ENCODE results near the gene ITPR2.

Gene ITPR2

DNA sequence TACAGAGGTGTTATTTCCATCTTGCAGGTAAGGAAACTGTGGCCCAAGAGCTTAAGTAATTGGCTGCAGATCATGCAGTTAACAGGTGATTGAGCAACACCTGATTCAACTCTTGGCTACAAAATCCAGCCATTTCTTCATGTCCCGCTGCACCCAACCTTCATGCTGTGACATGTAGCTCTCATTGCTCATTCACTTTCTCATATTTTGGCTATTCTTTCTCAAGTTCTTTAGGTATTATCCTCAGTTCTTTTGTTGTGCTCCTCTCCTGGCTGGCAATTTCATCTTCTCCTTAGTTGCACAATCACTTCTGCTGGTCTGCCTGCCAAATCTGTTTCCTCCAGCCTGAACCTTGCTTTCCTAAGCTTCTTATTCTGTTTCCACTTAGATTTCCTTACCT is 336.8 kb downstream of the ITPR2 start:
- DNase-seq: no peak
- in situ Hi-C loops (cut with HindIII; ENCODE audit: low pct_ligation_motif_present, low pct_unique_long_range_greater_than_20kb, low sequenced_read_pairs): no loop called here

DNA sequence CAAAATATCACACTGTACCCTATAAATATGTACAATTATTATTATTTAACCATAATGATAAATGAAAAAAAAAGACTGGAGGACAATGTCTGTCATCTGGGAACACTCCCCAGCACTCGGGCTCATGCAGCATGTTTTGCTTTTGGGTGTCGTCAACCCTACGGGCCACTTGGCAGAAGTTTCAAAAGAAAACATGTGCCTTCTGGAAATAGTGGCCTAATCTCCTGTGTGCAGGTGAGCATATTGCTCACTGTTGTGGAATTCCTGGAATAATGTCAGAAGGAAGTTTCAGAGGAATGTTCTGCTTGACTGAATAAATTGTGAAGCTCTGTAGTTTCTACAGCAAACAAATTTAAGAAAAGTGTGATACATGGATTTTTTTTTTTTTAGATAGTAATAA is 339.3 kb downstream of the ITPR2 start:
- peak; percentile 48 for DNase-seq
- in situ Hi-C loops (cut with HindIII; ENCODE audit: low pct_ligation_motif_present, low pct_unique_long_range_greater_than_20kb, low sequenced_read_pairs): no loop called here

DNA sequence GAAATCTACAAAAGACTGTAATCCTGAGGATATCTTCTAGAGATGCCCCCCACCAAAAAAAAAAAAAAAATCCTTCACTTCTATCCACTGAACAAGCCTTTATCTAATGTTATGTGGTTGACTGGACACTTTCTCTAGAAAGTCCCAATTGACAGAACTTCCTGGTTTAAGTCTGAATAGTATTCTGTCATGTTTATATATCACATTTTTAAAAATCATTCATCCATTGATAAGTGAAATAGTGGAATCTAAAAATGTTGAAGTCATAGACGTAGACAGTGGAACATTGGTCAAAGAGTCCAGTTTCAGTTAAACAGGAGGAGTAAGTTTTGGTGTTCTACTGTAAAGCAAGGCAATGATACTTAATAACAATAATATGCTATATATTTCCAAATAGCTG is 340.6 kb downstream of the ITPR2 start:
- no peak for DNase-seq
- in situ Hi-C loops (cut with HindIII; ENCODE audit: low pct_ligation_motif_present, low pct_unique_long_range_greater_than_20kb, low sequenced_read_pairs): no loop called here

GRCh38 chr12:26489908-26490307 is 343.1 kb downstream of the ITPR2 start:
- DNase-seq: no peak
- in situ Hi-C loops (cut with HindIII; ENCODE audit: low pct_ligation_motif_present, low pct_unique_long_range_greater_than_20kb, low sequenced_read_pairs): no loop called here

- in situ Hi-C loops (cut with HindIII; ENCODE audit: low pct_ligation_motif_present, low pct_unique_long_range_greater_than_20kb, low sequenced_read_pairs): no loop called here
- no peak for DNase-seq
Measured at GRCh38 chr12:26488351-26488750, 344.6 kb downstream of the ITPR2 start.

GRCh38 chr12:26473291-26473690 is 359.7 kb downstream of the ITPR2 start:
- DNase-seq: peak; percentile 79
- in situ Hi-C loops (cut with HindIII; ENCODE audit: low pct_ligation_motif_present, low pct_unique_long_range_greater_than_20kb, low sequenced_read_pairs): no loop called here

- no peak for DNase-seq
- in situ Hi-C loops (cut with HindIII; ENCODE audit: low pct_ligation_motif_present, low pct_unique_long_range_greater_than_20kb, low sequenced_read_pairs): no loop called here
Measured at GRCh38 chr12:26471560-26471959, 361.4 kb downstream of the ITPR2 start.

DNA sequence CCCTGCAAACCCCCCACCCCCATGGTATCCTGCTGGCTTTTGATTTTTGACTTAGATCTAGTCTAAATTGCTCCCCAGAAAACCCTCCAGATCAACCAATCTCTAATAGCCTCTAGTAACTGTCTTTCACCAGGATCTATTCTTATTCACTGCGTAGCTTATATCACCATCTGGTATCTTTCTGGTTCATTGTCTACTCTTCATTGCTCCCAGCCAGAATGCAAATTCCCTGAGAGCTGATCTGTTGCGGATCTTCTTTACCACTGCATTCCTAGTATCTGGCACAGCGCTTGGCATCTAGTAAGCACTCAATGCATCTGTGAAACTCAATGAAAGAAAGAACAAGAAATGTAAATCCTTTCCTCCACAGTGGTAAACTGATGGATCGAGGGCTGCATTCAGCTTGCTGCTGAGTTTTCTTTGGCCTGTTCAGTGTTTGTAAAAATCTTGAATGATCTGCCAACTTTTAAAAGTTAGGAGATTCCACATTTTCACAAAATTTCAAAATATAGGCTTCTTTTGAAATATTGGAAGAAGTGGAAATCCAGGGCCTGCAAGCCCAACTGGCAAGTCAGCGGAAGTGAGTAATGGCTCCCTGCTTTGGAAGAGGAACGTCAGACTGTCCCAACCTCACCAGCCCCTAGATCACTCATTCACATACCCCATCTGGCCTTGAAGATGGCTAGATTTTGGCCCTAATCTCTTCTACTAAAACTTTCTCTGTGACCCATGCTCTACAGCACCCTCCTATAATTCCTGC is 363.4 kb downstream of the ITPR2 start:
- no peak for DNase-seq
- in situ Hi-C loops (cut with HindIII; ENCODE audit: low pct_ligation_motif_present, low pct_unique_long_range_greater_than_20kb, low sequenced_read_pairs): no loop called here

- DNase-seq: no peak
- in situ Hi-C loops (cut with HindIII; ENCODE audit: low pct_ligation_motif_present, low pct_unique_long_range_greater_than_20kb, low sequenced_read_pairs): no loop called here
Measured at GRCh38 chr12:26467351-26467750, 365.6 kb downstream of the ITPR2 start.

- in situ Hi-C loops (cut with HindIII; ENCODE audit: low pct_ligation_motif_present, low pct_unique_long_range_greater_than_20kb, low sequenced_read_pairs): no loop called here
- DNase-seq: no peak
Measured at GRCh38 chr12:26466726-26467125, 366.3 kb downstream of the ITPR2 start.

DNA sequence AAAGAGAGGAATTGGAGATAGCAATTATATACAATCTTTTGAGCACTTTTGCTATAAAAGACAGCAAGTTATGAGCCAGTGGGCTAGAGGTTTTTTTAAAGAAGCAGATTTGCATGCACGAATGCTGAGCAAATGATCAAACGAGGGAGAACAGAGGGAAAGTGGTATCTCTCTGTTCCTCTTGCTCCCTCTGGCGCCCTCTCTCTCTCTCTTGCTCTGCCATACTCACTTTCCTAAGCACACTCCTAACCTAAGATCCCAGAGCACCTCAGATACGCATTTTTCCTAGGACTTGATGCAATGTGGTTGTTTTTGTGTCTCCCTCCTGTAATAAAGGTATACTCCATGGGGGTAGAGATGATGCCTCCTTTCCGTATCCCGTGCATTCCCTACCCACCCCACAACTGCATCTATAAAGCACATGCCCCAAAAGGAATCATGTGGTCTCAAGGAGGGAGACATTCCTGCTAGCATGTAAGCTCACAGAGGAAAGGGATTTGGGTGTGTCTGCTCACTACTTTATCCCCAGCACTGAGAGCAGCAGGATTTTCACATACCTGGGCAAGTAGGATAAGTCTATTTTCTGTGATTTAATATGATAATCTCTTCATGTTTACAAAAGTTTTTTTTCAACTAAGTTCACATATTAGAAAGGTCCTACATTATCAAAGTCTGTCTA is 367.4 kb downstream of the ITPR2 start:
- no peak for DNase-seq
- in situ Hi-C loops (cut with HindIII; ENCODE audit: low pct_ligation_motif_present, low pct_unique_long_range_greater_than_20kb, low sequenced_read_pairs): no loop called here

DNA sequence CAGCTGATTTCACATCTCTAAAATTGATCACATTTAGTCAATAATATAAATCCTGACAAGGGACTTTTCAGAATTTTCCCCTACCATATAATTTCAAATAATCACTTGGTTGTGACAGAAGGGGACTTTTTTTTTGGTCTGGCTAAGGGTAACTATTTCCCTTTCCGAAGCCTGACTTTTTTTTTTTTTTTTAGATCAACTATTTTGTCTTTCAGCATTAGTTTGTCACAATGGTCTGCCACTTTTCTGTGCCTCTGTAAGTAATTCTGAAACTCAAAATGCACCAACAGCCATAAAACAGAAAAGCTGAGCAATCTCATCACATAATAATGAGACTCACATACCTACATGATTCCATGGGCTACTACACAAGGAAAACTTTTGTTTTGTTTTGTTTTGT is 371.2 kb downstream of the ITPR2 start:
- in situ Hi-C loops (cut with HindIII; ENCODE audit: low pct_ligation_motif_present, low pct_unique_long_range_greater_than_20kb, low sequenced_read_pairs): no loop called here
- no peak for DNase-seq

DNA sequence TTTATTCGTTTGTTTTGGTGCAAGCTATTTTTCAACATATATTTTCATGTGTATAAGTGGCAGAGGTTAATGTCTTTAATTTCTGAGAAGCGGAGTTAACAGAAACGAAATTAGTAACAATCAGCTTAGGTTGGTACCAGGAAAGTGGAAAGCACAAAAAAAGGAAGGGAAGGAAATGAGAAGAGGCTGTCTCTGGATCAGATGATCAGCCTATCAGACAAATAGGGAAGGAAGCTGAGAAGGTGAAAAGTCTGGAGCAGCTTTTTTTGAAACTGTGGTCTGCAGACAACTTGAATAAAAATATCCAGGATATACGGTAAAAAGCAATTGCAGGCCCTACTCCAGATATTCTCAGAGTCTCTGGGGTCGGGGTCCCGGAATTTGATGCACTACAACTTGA is 372.6 kb downstream of the ITPR2 start:
- DNase-seq: no peak
- in situ Hi-C loops (cut with HindIII; ENCODE audit: low pct_ligation_motif_present, low pct_unique_long_range_greater_than_20kb, low sequenced_read_pairs): no loop called here

- in situ Hi-C loops (cut with HindIII; ENCODE audit: low pct_ligation_motif_present, low pct_unique_long_range_greater_than_20kb, low sequenced_read_pairs): no loop called here
- no peak for DNase-seq
Measured at GRCh38 chr12:26455936-26456574, 376.9 kb downstream of the ITPR2 start.

GRCh38 chr12:26453246-26453645 is 379.7 kb downstream of the ITPR2 start:
- in situ Hi-C loops (cut with HindIII; ENCODE audit: low pct_ligation_motif_present, low pct_unique_long_range_greater_than_20kb, low sequenced_read_pairs): no loop called here
- DNase-seq: no peak

- in situ Hi-C loops (cut with HindIII; ENCODE audit: low pct_ligation_motif_present, low pct_unique_long_range_greater_than_20kb, low sequenced_read_pairs): no loop called here
- no peak for DNase-seq
Measured at GRCh38 chr12:26452511-26452910, 380.5 kb downstream of the ITPR2 start.

- in situ Hi-C loops (cut with HindIII; ENCODE audit: low pct_ligation_motif_present, low pct_unique_long_range_greater_than_20kb, low sequenced_read_pairs): no loop called here
- no peak for DNase-seq
Measured at GRCh38 chr12:26451763-26452162, 381.2 kb downstream of the ITPR2 start.

GRCh38 chr12:26445909-26446308 is 387.1 kb downstream of the ITPR2 start:
- in situ Hi-C loops (cut with HindIII; ENCODE audit: low pct_ligation_motif_present, low pct_unique_long_range_greater_than_20kb, low sequenced_read_pairs): no loop called here
- DNase-seq: no peak

DNA sequence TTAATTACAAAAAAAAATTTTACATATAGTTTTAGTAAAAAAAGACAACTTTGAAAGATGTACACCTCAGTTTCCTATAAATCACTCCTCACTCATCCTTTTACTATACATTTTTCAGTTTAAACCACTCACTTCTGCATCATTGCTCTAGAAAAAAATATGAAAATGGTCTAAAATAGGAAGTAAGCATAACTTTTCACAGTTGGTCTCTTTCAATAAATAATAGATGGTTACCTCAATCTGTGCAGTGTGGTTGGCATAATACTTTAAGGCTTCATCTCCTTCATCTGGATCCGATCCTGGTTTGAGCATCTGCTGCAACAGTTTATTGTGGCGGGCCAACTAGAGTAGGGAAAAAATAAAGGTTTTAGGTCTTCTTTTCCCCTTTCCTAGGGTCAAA is 389.7 kb downstream of the ITPR2 start:
- DNase-seq: no peak
- in situ Hi-C loops (cut with HindIII; ENCODE audit: low pct_ligation_motif_present, low pct_unique_long_range_greater_than_20kb, low sequenced_read_pairs): no loop called here

- in situ Hi-C loops (cut with HindIII; ENCODE audit: low pct_ligation_motif_present, low pct_unique_long_range_greater_than_20kb, low sequenced_read_pairs): no loop called here
- no peak for DNase-seq
Measured at GRCh38 chr12:26441434-26441833, 391.6 kb downstream of the ITPR2 start.

Measured in ACHN (cell line).